Parathyroid adenoma (tissue), 2 donors: ENCODE measurements around the gene RAP1GAP2.

Experiments
- H2AFZ ChIP-seq: fragments of 300-600 bp; sonication (generic); one replicate; pipeline ENCODE4 v1.7.0; 2017; ENCODE audit warnings: antibody characterized with exemption, mild to moderate bottlenecking
- H3K27ac ChIP-seq: fragments of 300-600 bp; sonication (generic); one replicate; pipeline ENCODE4 v1.7.0; 2017
- H3K27me3 ChIP-seq: fragments of 300-600 bp; sonication (generic); one replicate; pipeline ENCODE4 v1.7.0; 2017; ENCODE audit warnings: low read length; ENCODE audit not compliant: control insufficient read depth, insufficient read depth
- H3K36me3 ChIP-seq: fragments of 300-600 bp; sonication (generic); one replicate; pipeline ENCODE4 v1.7.0; 2017; ENCODE audit warnings: low read length; ENCODE audit not compliant: control insufficient read depth, insufficient read depth
- H3K4me1 ChIP-seq: fragments of 300-600 bp; sonication (generic); one replicate; pipeline ENCODE4 v1.7.0; 2017; ENCODE audit warnings: control low read depth
- H3K4me2 ChIP-seq: fragments of 300-600 bp; sonication (generic); one replicate; pipeline ENCODE4 v1.7.0; 2017; ENCODE audit warnings: low read length
- H3K4me3 ChIP-seq: fragments of 300-600 bp; sonication (generic); one replicate; pipeline ENCODE4 v1.7.0; 2017; ENCODE audit warnings: low read depth, low read length
- H3K79me2 ChIP-seq: fragments of 300-600 bp; sonication (generic); one replicate; pipeline ENCODE4 v1.7.0; 2017; ENCODE audit warnings: control low read depth
- H3K9ac ChIP-seq: fragments of 300-600 bp; sonication (generic); one replicate; pipeline ENCODE4 v1.7.0; 2017; ENCODE audit warnings: mild to moderate bottlenecking
- H3K9me3 ChIP-seq: fragments of 300-600 bp; sonication (generic); one replicate; pipeline ENCODE4 v1.7.0; 2017; ENCODE audit warnings: low read length; ENCODE audit not compliant: control insufficient read depth
- TF ChIP-seq, protein P1 (sequence below): fragments of 300-600 bp; sonication (generic); IDR thresholded peaks from one replicate; pipeline ENCODE4 v1.7.0; 2017; ENCODE audit warnings: antibody characterized with exemption, mild to moderate bottlenecking
- donor health status: primary hyperparathyroidism.

Gene RAP1GAP2

DNA sequence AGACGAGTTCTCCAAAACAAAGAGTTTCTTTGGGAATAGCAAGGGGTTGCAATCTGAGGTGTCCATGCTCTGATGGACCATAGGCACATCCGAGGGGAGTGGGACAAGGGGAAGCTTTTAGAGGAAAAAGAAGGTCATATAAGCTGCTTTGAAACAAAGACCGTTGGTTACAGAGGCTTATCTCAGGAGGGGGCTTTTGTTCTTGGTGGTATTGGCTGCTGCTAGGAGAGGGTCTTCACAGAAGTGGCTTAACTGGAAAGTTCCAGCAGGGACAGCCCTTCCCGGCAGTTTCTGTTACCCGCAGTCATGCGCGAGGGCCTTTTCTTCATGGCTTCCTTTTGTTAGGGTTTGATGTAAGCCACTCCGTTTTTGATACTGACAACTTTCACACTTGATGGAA is 76.0 kb downstream of the RAP1GAP2 start:
- H3K36me3 ChIP-seq, result no peaks in the 10 kb centered on the region

DNA sequence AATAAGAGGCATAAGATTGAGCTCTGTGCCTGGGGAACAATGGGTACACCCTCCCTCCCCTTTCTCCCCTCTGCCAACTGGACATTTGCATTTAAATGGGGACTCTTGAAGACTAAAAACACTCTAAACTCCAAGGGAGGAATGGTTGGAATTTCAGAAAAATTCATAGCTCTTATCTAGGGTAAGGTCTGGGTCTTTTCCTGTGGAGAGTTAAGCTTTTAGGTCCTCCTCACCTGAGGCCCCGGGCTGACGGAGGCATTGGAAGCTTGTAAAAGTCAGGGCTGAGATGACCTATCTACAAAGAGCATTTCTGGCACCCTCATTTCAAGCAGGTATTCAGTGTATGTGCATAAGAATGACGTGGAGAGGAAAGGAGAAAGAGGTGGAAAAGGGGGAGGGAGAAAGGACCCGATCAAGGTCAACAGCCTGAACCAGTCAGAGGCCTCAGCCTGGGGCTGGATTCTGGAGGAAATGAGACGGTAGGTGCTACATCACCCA is 78.0 kb downstream of the RAP1GAP2 start:
- Histone ChIP-seq H3K9ac (no peak overlapping the region), H3K36me3 (no peaks in the 10 kb centered on the region), H3K79me2 (no peaks in the 10 kb centered on the region), H2AFZ (no peak overlapping the region), H3K27ac (no peak overlapping the region), H3K27me3 (no peaks in the 10 kb centered on the region), H3K4me3 (no peak overlapping the region), H3K4me2 (no peak overlapping the region), H3K9me3 (no peaks in the 10 kb centered on the region), H3K4me1 (no peaks in the 10 kb centered on the region)
- TF ChIP-seq, protein P1, sequence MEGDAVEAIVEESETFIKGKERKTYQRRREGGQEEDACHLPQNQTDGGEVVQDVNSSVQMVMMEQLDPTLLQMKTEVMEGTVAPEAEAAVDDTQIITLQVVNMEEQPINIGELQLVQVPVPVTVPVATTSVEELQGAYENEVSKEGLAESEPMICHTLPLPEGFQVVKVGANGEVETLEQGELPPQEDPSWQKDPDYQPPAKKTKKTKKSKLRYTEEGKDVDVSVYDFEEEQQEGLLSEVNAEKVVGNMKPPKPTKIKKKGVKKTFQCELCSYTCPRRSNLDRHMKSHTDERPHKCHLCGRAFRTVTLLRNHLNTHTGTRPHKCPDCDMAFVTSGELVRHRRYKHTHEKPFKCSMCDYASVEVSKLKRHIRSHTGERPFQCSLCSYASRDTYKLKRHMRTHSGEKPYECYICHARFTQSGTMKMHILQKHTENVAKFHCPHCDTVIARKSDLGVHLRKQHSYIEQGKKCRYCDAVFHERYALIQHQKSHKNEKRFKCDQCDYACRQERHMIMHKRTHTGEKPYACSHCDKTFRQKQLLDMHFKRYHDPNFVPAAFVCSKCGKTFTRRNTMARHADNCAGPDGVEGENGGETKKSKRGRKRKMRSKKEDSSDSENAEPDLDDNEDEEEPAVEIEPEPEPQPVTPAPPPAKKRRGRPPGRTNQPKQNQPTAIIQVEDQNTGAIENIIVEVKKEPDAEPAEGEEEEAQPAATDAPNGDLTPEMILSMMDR, result no peak

More for the DNA sequence above, 76.0 kb downstream of the RAP1GAP2 start:
- H3K4me1 ChIP-seq, result no peaks in the 10 kb centered on the region
- H3K4me3 ChIP-seq, result no peak overlapping the region
- H3K9me3 ChIP-seq, result no peaks in the 10 kb centered on the region
- H3K27me3 ChIP-seq, result no peaks in the 10 kb centered on the region
- H3K9ac ChIP-seq, result no peak overlapping the region
- H3K4me2 ChIP-seq, result no peak overlapping the region
- H3K79me2 ChIP-seq, result no peaks in the 10 kb centered on the region
- TF ChIP-seq, protein P1, result no peak
- H2AFZ ChIP-seq, result no peak overlapping the region
- H3K27ac ChIP-seq, result no peak overlapping the region

DNA sequence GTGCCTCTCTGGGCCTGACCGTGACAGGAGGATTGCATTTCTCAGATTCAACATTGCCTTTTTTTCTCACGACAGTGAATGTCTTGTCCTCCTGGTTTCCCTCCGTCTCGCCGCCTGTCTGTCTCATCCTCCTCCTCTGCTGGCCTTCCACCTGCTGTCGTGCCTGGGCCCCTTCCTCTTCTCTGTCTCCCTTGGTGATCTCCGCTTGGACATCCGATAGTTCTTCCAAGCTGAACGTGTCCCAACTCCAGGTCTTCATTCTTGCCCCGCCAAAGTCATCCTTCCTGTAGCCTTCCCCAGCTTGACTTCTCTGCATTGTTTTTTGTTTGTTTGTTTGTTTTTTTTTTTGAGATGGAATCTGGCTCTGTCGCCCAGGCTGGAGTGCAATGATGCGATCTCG is 79.4 kb downstream of the RAP1GAP2 start:
- no peaks in the 10 kb centered on the region for H3K9me3 ChIP-seq
- TF ChIP-seq, protein P1, result no peak
- H3K4me2 ChIP-seq, result no peak overlapping the region
- H3K4me3 ChIP-seq, result no peak overlapping the region
- H3K9ac ChIP-seq, result no peak overlapping the region
- H3K27me3 ChIP-seq, result no peaks in the 10 kb centered on the region
- no peak overlapping the region for H3K27ac ChIP-seq
- no peaks in the 10 kb centered on the region for H3K79me2 ChIP-seq
- no peaks in the 10 kb centered on the region for H3K36me3 ChIP-seq
- no peaks in the 10 kb centered on the region for H3K4me1 ChIP-seq
- no peak overlapping the region for H2AFZ ChIP-seq

DNA sequence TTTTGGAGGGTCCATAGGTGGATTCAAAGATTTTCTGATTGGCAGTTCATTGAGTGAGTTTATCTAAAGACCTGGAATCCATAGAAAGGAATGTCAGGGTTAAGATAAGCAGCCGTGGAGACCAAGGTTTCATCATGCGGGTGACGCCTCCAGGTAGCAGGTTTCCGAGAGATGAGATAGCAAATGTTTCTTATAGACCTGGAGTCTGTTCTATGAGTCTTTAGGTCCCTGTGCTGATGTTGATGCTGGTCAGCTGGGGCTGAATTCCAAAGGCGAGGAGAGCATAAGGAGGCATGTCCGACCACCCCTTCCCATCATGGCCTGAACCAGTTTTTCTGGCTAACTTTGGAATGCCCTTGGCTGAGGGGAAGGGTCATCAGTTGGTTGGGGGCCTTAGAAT is 80.2 kb downstream of the RAP1GAP2 start:
- TF ChIP-seq, protein P1, result no peak
- no peak overlapping the region for H3K9ac ChIP-seq
- H3K4me2 ChIP-seq, result no peak overlapping the region
- H3K27me3 ChIP-seq, result no peaks in the 10 kb centered on the region
- H3K27ac ChIP-seq, result no peak overlapping the region
- H3K4me1 ChIP-seq, result no peaks in the 10 kb centered on the region
- no peaks in the 10 kb centered on the region for H3K36me3 ChIP-seq
- H3K79me2 ChIP-seq, result no peaks in the 10 kb centered on the region
- no peak overlapping the region for H2AFZ ChIP-seq
- no peaks in the 10 kb centered on the region for H3K9me3 ChIP-seq
- H3K4me3 ChIP-seq, result no peak overlapping the region

DNA sequence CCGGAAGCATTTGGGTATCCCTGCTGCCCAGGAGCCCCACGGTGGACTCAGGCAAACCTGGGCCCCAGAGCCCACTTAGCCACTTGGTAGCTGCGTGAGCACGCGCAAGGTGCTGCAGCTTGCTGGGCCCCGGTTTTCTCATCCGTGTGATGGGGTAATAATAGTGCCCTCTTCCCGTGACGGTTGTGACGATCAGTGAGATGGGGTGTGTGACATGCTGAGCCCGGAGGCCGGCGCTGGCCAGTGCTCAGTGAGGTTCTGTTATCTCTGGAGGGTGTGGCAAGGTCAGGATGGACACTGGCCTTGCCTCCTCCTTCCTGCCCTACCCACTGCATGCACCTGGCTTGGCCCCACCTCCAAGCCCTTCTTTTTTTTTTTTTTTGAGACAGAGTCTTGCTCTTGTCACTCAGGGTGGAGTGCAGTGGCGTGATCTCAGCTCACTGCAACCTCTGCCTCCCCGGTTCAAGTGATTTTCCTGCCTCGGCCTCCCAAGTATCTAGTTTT is 82.6 kb downstream of the RAP1GAP2 start:
- Histone ChIP-seq H3K9ac (no peak overlapping the region), H3K27ac (no peak overlapping the region), H3K4me2 (no peak overlapping the region), H3K9me3 (no peaks in the 10 kb centered on the region), H3K36me3 (no peaks in the 10 kb centered on the region), H3K79me2 (no peaks in the 10 kb centered on the region), H3K4me3 (no peak overlapping the region), H3K27me3 (no peaks in the 10 kb centered on the region), H3K4me1 (no peaks in the 10 kb centered on the region), H2AFZ (no peak overlapping the region)
- TF ChIP-seq, protein P1, result no peak
